SJSA1 (cell line): ENCODE measurements around the gene TRIM65. TPM values are rescaled to one million over a fixed set of nuclear protein-coding genes. Genes with fewer than 3 reads are reported as not detected.

Experiments used
- DNase-seq, 2 experiments: peaks; one replicate each; pipeline ENCODE4 v3.0.0-alpha.2; 2015 to 2020; ENCODE audit warnings: low spot score in 2 of 2, low read depth in 1 of 2
- H3K27ac ChIP-seq: fragments of 250-450 bp; sonication (Bioruptor Pico); 2 replicates; pipeline ENCODE4 v1.5.1; 2020; ENCODE audit warnings: mild to moderate bottlenecking, moderate library complexity
- H3K27me3 ChIP-seq: fragments of 250-450 bp; sonication (Bioruptor Pico); replicated peaks from 2 replicates; pipeline ENCODE4 v1.5.1; 2020; ENCODE audit warnings: mild to moderate bottlenecking, moderate library complexity
- H3K36me3 ChIP-seq: fragments of 250-450 bp; sonication (Bioruptor Pico); 2 replicates; pipeline ENCODE4 v1.5.1; 2020; ENCODE audit warnings: mild to moderate bottlenecking
- H3K4me1 ChIP-seq: fragments of 250-450 bp; sonication (Bioruptor Pico); replicated peaks from 2 replicates; pipeline ENCODE4 v1.6.1; 2021; ENCODE audit warnings: mild to moderate bottlenecking
- H3K4me3 ChIP-seq: fragments of 250-450 bp; sonication (Bioruptor Pico); 2 replicates; pipeline ENCODE4 v1.5.1; 2020; ENCODE audit warnings: mild to moderate bottlenecking
- H3K9me3 ChIP-seq: fragments of 250-450 bp; sonication (Bioruptor Pico); replicated peaks from 2 replicates; pipeline ENCODE4 v1.5.1; 2020; ENCODE audit warnings: mild to moderate bottlenecking
- total RNA-seq: library from RNA; depleted of rRNA; stranded (reverse); fragments of >200 nt; shearing (Covaris generic); gene quantifications from 2 replicates; pipeline ENCODE4 v1.2.3, GENCODE V29; 2014

TRIM65 gene
- total RNA-seq, 1 experiment from 2014 or later = 17.6 TPM

GRCh38 chr17:75881678-75882454 is 14.9 kb downstream of the TRIM65 start:
- H3K9me3 ChIP-seq = 0 out of 2 replicates have a peak, but pooled peaks cover 5% of the 10 kb centered on the region
- H3K27ac ChIP-seq = no peak overlapping the region
- no peak for DNase-seq
- H3K4me3 ChIP-seq = no peak overlapping the region
- peaks cover 20% of the 10 kb centered on the region for H3K4me1 ChIP-seq
- H3K27me3 ChIP-seq = no peaks in the 10 kb centered on the region; the same call in 1 of the 2 replicates
- H3K36me3 ChIP-seq = 0 out of 2 replicates have a peak, but pooled peaks cover 3% of the 10 kb centered on the region

- Histone ChIP-seq H3K4me1 (peaks cover 31% of the 10 kb centered on the region), H3K36me3 (peaks cover 12% of the 10 kb centered on the region; the same call in 1 of the 2 replicates), H3K27me3 (no peaks in the 10 kb centered on the region; the same call in 1 of the 2 replicates), H3K9me3 (0 out of 2 replicates have a peak, but pooled peaks cover 5% of the 10 kb centered on the region), H3K4me3 (no peak overlapping the region), H3K27ac (no peak overlapping the region)
- no peak for DNase-seq
Observed at GRCh38 chr17:75880266-75880665, 16.5 kb downstream of the TRIM65 start.

GRCh38 chr17:75878174-75878998 is 18.4 kb downstream of the TRIM65 start, which contains the start of gene TRIM47:
TRIM47 (minus strand) TSS chr17:75878581; CDS start chr17:75878548, 33 bp downstream.
- Histone ChIP-seq H3K4me3 (peak within 1 kb of the TSS; percentile 47), H3K9me3 (0 out of 2 replicates have a peak, but pooled peaks cover 5% of the 10 kb centered on the region), H3K27ac (peak within 1 kb of the TSS; percentile 54), H3K27me3 (no peaks in the 10 kb centered on the region), H3K36me3 (peaks cover 12% of the 10 kb centered on the region; the same call in 1 of the 2 replicates), H3K4me1 (peaks cover 32% of the 10 kb centered on the region)
- peak; percentile 72 to 79 for DNase-seq

- Histone ChIP-seq H3K27me3 (no peaks in the 10 kb centered on the region), H3K4me1 (peaks cover 38% of the 10 kb centered on the region), H3K36me3 (peaks cover 12% of the 10 kb centered on the region; the same call in 1 of the 2 replicates), H3K27ac (peak overlapping the region; percentile 54), H3K4me3 (peak overlapping the region; percentile 47), H3K9me3 (0 out of 2 replicates have a peak, but pooled peaks cover 5% of the 10 kb centered on the region)
- peak; percentile 87 to 88 for DNase-seq
Observed at GRCh38 chr17:75877752-75878173, 19.0 kb downstream of the TRIM65 start.

GRCh38 chr17:75876938-75877751 is 19.6 kb downstream of the TRIM65 start:
- H3K9me3 ChIP-seq = 0 out of 2 replicates have a peak, but pooled peaks cover 5% of the 10 kb centered on the region
- peaks cover 44% of the 10 kb centered on the region for H3K4me1 ChIP-seq
- H3K4me3 ChIP-seq = peak overlapping the region; percentile 47
- DNase-seq = peak; percentile 97 to 99
- H3K27ac ChIP-seq = peak overlapping the region; percentile 54
- H3K36me3 ChIP-seq = peaks cover 12% of the 10 kb centered on the region; the same call in 1 of the 2 replicates
- H3K27me3 ChIP-seq = no peaks in the 10 kb centered on the region

- peaks cover 12% of the 10 kb centered on the region; the same call in 1 of the 2 replicates for H3K36me3 ChIP-seq
- peak overlapping the region; percentile 47 for H3K4me3 ChIP-seq
- no peak for DNase-seq
- H3K4me1 ChIP-seq = peaks cover 44% of the 10 kb centered on the region
- H3K27me3 ChIP-seq = no peaks in the 10 kb centered on the region
- H3K9me3 ChIP-seq = 0 out of 2 replicates have a peak, but pooled peaks cover 5% of the 10 kb centered on the region
- peak overlapping the region; percentile 37 for H3K27ac ChIP-seq
Observed at GRCh38 chr17:75876190-75876937, 20.4 kb downstream of the TRIM65 start.

GRCh38 chr17:75875940-75876189 is 20.9 kb downstream of the TRIM65 start:
- Histone ChIP-seq H3K27ac (no peak overlapping the region), H3K9me3 (0 out of 2 replicates have a peak, but pooled peaks cover 5% of the 10 kb centered on the region), H3K4me1 (peaks cover 44% of the 10 kb centered on the region), H3K4me3 (no peak overlapping the region), H3K36me3 (peaks cover 12% of the 10 kb centered on the region; the same call in 1 of the 2 replicates), H3K27me3 (no peaks in the 10 kb centered on the region)
- no peak for DNase-seq

- DNase-seq = no peak
- peaks cover 44% of the 10 kb centered on the region for H3K4me1 ChIP-seq
- H3K27ac ChIP-seq = no peak overlapping the region
Observed at GRCh38 chr17:75875182-75875939, 21.4 kb downstream of the TRIM65 start.

GRCh38 chr17:75874323-75875181 is 22.2 kb downstream of the TRIM65 start:
- H3K4me3 ChIP-seq = no peak overlapping the region

More at GRCh38 chr17:75875182-75875939, 21.4 kb downstream of the TRIM65 start:
- Histone ChIP-seq H3K9me3 (0 out of 2 replicates have a peak, but pooled peaks cover 5% of the 10 kb centered on the region), H3K4me3 (no peak overlapping the region), H3K36me3 (peaks cover 12% of the 10 kb centered on the region; the same call in 1 of the 2 replicates), H3K27me3 (no peaks in the 10 kb centered on the region)

GRCh38 chr17:75873587-75874322 is 23.0 kb downstream of the TRIM65 start:
- Histone ChIP-seq H3K27ac (no peak overlapping the region), H3K9me3 (0 out of 2 replicates have a peak, but pooled peaks cover 5% of the 10 kb centered on the region), H3K27me3 (no peaks in the 10 kb centered on the region), H3K4me3 (no peak overlapping the region), H3K4me1 (peaks cover 56% of the 10 kb centered on the region), H3K36me3 (peaks cover 12% of the 10 kb centered on the region; the same call in 1 of the 2 replicates)
- DNase-seq = no peak

More at GRCh38 chr17:75874323-75875181, 22.2 kb downstream of the TRIM65 start:
- no peaks in the 10 kb centered on the region for H3K27me3 ChIP-seq
- peaks cover 49% of the 10 kb centered on the region for H3K4me1 ChIP-seq
- no peak overlapping the region for H3K27ac ChIP-seq
- no peak for DNase-seq
- H3K36me3 ChIP-seq = peaks cover 12% of the 10 kb centered on the region; the same call in 1 of the 2 replicates
- H3K9me3 ChIP-seq = 0 out of 2 replicates have a peak, but pooled peaks cover 5% of the 10 kb centered on the region
